ENCODE measurements around the gene GPX1.

DNA sequence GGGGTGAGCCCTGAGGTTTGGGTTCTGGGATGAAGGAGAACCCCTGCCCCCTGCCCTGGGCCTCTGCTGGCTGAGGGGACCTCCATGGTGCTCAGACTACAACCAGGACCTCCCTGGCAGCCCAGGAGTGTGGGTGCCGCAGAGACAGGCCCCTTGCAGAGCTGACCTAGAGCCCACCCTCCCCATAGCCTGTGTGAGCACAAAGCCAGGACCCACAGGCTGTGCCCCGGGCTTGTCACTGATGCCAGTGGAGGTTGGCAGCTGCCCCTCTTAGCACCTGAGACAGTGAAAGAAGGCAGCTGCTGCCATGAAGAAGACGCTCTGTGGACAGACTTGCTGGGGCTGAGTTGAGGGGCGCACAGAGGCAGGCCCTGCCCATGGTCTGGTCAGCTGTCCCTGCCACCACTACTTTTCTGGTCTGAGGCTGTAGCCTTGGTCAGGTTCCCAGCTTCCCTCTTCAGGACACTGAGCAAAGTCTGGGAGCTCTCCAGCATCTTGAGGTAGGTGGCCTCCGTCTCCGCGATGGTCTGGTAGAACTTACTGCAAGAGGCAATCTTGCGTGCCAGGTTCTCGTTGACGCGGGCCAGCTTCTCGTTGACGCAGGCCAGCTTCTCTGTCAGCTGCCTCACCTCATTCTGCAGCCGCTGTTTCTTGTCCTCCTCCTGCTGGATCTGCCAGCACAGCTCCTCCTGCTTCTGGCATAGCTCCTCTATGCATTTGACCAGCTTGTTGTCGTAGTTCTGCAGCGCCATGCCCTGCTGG is 41.3 kb downstream of the GPX1 start:
- TF ChIP-seq, protein P1, sequence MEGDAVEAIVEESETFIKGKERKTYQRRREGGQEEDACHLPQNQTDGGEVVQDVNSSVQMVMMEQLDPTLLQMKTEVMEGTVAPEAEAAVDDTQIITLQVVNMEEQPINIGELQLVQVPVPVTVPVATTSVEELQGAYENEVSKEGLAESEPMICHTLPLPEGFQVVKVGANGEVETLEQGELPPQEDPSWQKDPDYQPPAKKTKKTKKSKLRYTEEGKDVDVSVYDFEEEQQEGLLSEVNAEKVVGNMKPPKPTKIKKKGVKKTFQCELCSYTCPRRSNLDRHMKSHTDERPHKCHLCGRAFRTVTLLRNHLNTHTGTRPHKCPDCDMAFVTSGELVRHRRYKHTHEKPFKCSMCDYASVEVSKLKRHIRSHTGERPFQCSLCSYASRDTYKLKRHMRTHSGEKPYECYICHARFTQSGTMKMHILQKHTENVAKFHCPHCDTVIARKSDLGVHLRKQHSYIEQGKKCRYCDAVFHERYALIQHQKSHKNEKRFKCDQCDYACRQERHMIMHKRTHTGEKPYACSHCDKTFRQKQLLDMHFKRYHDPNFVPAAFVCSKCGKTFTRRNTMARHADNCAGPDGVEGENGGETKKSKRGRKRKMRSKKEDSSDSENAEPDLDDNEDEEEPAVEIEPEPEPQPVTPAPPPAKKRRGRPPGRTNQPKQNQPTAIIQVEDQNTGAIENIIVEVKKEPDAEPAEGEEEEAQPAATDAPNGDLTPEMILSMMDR (IDR thresholded peaks at IDR 0.05), result no peak
- TF ChIP-seq POLR2A (IDR thresholded peaks at IDR 0.05), result no peak
